ENCODE results near the gene SLC8A3.

The SLC8A3 gene

GRCh38 chr14:70050136-70050535, 138.6 kb downstream of the SLC8A3 start:
- no CpG with 5 or more reads among the region's 4 CpGs for WGBS (ENCODE audit: extremely low coverage, insufficient coverage, insufficient read length)
- Histone ChIP-seq H3K36me3 (ENCODE audit: control insufficient read depth in 1 of 2, insufficient read depth in 2 of 2, low read length in 2 of 2) (no peaks in the 10 kb centered on the region), H3K23ac (ENCODE audit: low read length) (no peak overlapping the region), H4K8ac (ENCODE audit: low read depth, low read length) (no peak overlapping the region), H3K4me2 (ENCODE audit: low read length) (no peak overlapping the region), H2BK120ac (ENCODE audit: insufficient read depth, low read length, poor library complexity) (no peak overlapping the region), H3K4me1 (ENCODE audit: control insufficient read depth in 1 of 2, insufficient read depth in 2 of 2, low read length in 2 of 2) (no peaks in the 10 kb centered on the region), H3K4ac (ENCODE audit: low read depth, low read length) (no peak overlapping the region), H3K27me3 (ENCODE audit: insufficient read depth, low read length) (no peaks in the 10 kb centered on the region), H2AFZ (ENCODE audit: insufficient read depth, low read length, poor library complexity) (no peak overlapping the region), H4K91ac (ENCODE audit: low read depth, low read length) (no peak overlapping the region), H3K18ac (ENCODE audit: low read length) (no peak overlapping the region), H2BK12ac (ENCODE audit: low read length) (no peak overlapping the region), H3K4me3 (ENCODE audit: low read depth, low read length) (no peak overlapping the region), H3K79me2 (ENCODE audit: control insufficient read depth, insufficient read depth, low read length, poor library complexity) (no peaks in the 10 kb centered on the region), H2BK5ac (ENCODE audit: low read depth, low read length, poor library complexity) (no peak overlapping the region), H4K12ac (ENCODE audit: low read depth, low read length) (no peak overlapping the region), H3K14ac (ENCODE audit: low read length) (no peak overlapping the region), H3K27ac (ENCODE audit: low read depth, low read length) (no peak overlapping the region), H3K9me3 (ENCODE audit: insufficient read depth, low read depth, low read length) (peaks cover 1% of the 10 kb centered on the region), H3K79me1 (ENCODE audit: low read length) (no peaks in the 10 kb centered on the region), H2AK5ac (ENCODE audit: low read length) (no peak overlapping the region), H3K9ac (ENCODE audit: low read length) (no peak overlapping the region)
- no peak for DNase-seq

DNA sequence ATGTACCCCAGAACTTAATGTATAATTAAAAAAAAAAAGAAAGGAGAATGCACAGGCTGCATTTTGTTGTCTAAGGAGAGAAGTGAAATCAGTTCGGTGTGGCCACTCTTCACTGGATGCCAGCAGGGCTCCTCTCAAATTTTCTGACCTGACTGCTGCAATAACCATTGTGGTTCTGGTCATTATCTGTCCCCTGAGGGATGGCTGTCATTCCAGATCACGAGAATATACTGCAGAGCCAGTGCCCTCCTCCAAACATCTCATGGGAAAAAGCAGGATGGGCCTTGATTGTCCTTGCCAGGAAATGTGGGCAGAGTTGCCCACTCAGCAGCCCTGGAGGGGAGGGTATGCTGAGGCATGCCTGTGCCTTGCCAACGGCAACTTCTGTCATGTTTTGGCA, 139.1 kb downstream of the SLC8A3 start:
- Histone ChIP-seq H3K9me3 (ENCODE audit: insufficient read depth, low read depth, low read length) (peaks cover 1% of the 10 kb centered on the region), H2AFZ (ENCODE audit: insufficient read depth, low read length, poor library complexity) (no peak overlapping the region), H3K14ac (ENCODE audit: low read length) (no peak overlapping the region), H3K4ac (ENCODE audit: low read depth, low read length) (no peak overlapping the region), H3K23ac (ENCODE audit: low read length) (no peak overlapping the region), H3K9ac (ENCODE audit: low read length) (no peak overlapping the region), H3K79me2 (ENCODE audit: control insufficient read depth, insufficient read depth, low read length, poor library complexity) (no peaks in the 10 kb centered on the region), H3K27me3 (ENCODE audit: insufficient read depth, low read length) (no peaks in the 10 kb centered on the region), H3K4me1 (ENCODE audit: control insufficient read depth in 1 of 2, insufficient read depth in 2 of 2, low read length in 2 of 2) (no peaks in the 10 kb centered on the region), H3K36me3 (ENCODE audit: control insufficient read depth in 1 of 2, insufficient read depth in 2 of 2, low read length in 2 of 2) (no peaks in the 10 kb centered on the region), H2AK5ac (ENCODE audit: low read length) (no peak overlapping the region), H4K91ac (ENCODE audit: low read depth, low read length) (no peak overlapping the region), H3K27ac (ENCODE audit: low read depth, low read length) (no peak overlapping the region), H3K4me3 (ENCODE audit: low read depth, low read length) (no peak overlapping the region), H2BK120ac (ENCODE audit: insufficient read depth, low read length, poor library complexity) (no peak overlapping the region), H4K12ac (ENCODE audit: low read depth, low read length) (no peak overlapping the region), H3K79me1 (ENCODE audit: low read length) (no peaks in the 10 kb centered on the region), H3K18ac (ENCODE audit: low read length) (no peak overlapping the region), H4K8ac (ENCODE audit: low read depth, low read length) (no peak overlapping the region), H3K4me2 (ENCODE audit: low read length) (no peak overlapping the region), H2BK5ac (ENCODE audit: low read depth, low read length, poor library complexity) (no peak overlapping the region), H2BK12ac (ENCODE audit: low read length) (no peak overlapping the region)
- no CpG with 5 or more reads among the region's 3 CpGs for WGBS (ENCODE audit: extremely low coverage, insufficient coverage, insufficient read length)
- no peak for DNase-seq

DNA sequence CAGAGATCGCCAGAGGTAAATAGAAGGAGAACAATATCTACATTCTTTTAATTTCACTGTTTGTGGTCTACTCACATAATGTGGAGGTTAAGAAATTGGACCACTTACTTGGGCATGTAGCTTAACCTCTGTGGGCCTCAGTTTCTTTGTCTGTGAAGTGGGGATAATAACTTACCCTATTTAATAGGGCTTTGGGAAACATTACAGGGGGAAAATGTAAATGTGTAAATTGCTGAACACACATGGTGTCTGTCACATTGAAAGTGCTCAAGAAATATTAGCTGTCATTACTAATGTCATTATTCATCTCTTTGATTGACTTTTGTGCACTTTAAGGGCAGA, 140.5 kb downstream of the SLC8A3 start:
- Histone ChIP-seq H3K4me1 (ENCODE audit: control insufficient read depth in 1 of 2, insufficient read depth in 2 of 2, low read length in 2 of 2) (no peaks in the 10 kb centered on the region), H3K36me3 (ENCODE audit: control insufficient read depth in 1 of 2, insufficient read depth in 2 of 2, low read length in 2 of 2) (no peaks in the 10 kb centered on the region), H3K4me3 (ENCODE audit: low read depth, low read length) (no peak overlapping the region), H4K91ac (ENCODE audit: low read depth, low read length) (no peak overlapping the region), H3K79me2 (ENCODE audit: control insufficient read depth, insufficient read depth, low read length, poor library complexity) (no peaks in the 10 kb centered on the region), H3K9me3 (ENCODE audit: insufficient read depth, low read depth, low read length) (peaks cover 1% of the 10 kb centered on the region), H4K12ac (ENCODE audit: low read depth, low read length) (no peak overlapping the region), H3K14ac (ENCODE audit: low read length) (no peak overlapping the region), H3K4me2 (ENCODE audit: low read length) (no peak overlapping the region), H3K27ac (ENCODE audit: low read depth, low read length) (no peak overlapping the region), H2BK120ac (ENCODE audit: insufficient read depth, low read length, poor library complexity) (no peak overlapping the region), H2BK12ac (ENCODE audit: low read length) (no peak overlapping the region), H3K79me1 (ENCODE audit: low read length) (no peaks in the 10 kb centered on the region), H2AFZ (ENCODE audit: insufficient read depth, low read length, poor library complexity) (no peak overlapping the region), H2BK5ac (ENCODE audit: low read depth, low read length, poor library complexity) (no peak overlapping the region), H3K4ac (ENCODE audit: low read depth, low read length) (no peak overlapping the region), H2AK5ac (ENCODE audit: low read length) (no peak overlapping the region), H4K8ac (ENCODE audit: low read depth, low read length) (no peak overlapping the region), H3K9ac (ENCODE audit: low read length) (no peak overlapping the region), H3K27me3 (ENCODE audit: insufficient read depth, low read length) (no peaks in the 10 kb centered on the region), H3K18ac (ENCODE audit: low read length) (no peak overlapping the region), H3K23ac (ENCODE audit: low read length) (no peak overlapping the region)
- DNase-seq: no peak
- no CpG with 5 or more reads among the region's 1 CpG for WGBS (ENCODE audit: extremely low coverage, insufficient coverage, insufficient read length)

DNA sequence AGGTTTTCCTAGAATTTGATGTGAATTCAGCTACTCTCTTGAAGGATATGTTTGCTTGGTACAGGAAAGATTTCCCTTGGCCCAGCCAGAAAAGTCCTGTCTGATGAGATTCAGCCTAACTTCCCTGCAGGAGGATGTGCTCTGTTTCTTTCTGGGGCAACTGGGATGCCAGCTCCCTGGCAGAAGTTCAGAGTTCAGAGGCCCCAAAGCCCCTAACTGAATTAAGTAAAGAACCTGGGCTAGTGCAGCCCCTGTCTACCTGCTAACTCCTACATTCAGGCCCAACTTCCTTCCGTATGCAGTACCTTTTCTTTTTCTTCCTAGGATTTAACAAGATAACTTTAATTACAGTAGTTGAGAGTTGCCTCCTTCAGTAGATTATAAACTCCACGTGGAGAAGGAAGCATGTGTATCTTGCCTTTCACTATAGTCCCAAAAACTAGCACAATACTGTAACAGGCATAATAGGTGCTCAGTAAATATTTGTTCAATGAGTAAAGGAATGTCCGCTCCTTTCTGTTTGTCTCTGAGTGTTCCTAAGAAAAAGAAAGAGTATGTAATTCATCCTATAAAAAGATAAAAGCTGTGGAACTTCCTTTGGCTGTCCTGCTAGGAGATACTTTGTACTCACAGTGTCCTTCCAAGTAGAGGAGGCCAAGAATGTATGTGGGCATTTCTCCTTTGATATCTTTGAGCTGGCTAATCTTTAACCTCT, 141.0 kb downstream of the SLC8A3 start:
- H3K4me3 ChIP-seq (ENCODE audit: low read depth, low read length): no peak overlapping the region
- peak in 1 of 2 donors; percentile 7 for DNase-seq
- H3K27me3 ChIP-seq (ENCODE audit: insufficient read depth, low read length): no peaks in the 10 kb centered on the region
- H3K14ac ChIP-seq (ENCODE audit: low read length): no peak overlapping the region
- no peak overlapping the region for H2BK12ac ChIP-seq (ENCODE audit: low read length)
- no peak overlapping the region for H3K4me2 ChIP-seq (ENCODE audit: low read length)
- WGBS (ENCODE audit: extremely low coverage, insufficient coverage, insufficient read length): no CpG with 5 or more reads among the region's 3 CpGs
- H4K8ac ChIP-seq (ENCODE audit: low read depth, low read length): no peak overlapping the region
- H2BK5ac ChIP-seq (ENCODE audit: low read depth, low read length, poor library complexity): no peak overlapping the region
- no peaks in the 10 kb centered on the region for H3K79me1 ChIP-seq (ENCODE audit: low read length)
- H3K79me2 ChIP-seq (ENCODE audit: control insufficient read depth, insufficient read depth, low read length, poor library complexity): no peaks in the 10 kb centered on the region
- no peak overlapping the region for H2BK120ac ChIP-seq (ENCODE audit: insufficient read depth, low read length, poor library complexity)
- H2AFZ ChIP-seq (ENCODE audit: insufficient read depth, low read length, poor library complexity): no peak overlapping the region
- no peak overlapping the region for H3K23ac ChIP-seq (ENCODE audit: low read length)
- H3K9me3 ChIP-seq (ENCODE audit: insufficient read depth, low read depth, low read length): peaks cover 1% of the 10 kb centered on the region
- H4K12ac ChIP-seq (ENCODE audit: low read depth, low read length): no peak overlapping the region
- H2AK5ac ChIP-seq (ENCODE audit: low read length): no peak overlapping the region
- no peak overlapping the region for H4K91ac ChIP-seq (ENCODE audit: low read depth, low read length)
- H3K4ac ChIP-seq (ENCODE audit: low read depth, low read length): no peak overlapping the region
- H3K4me1 ChIP-seq (ENCODE audit: control insufficient read depth in 1 of 2, insufficient read depth in 2 of 2, low read length in 2 of 2): no peaks in the 10 kb centered on the region
- H3K36me3 ChIP-seq (ENCODE audit: control insufficient read depth in 1 of 2, insufficient read depth in 2 of 2, low read length in 2 of 2): no peaks in the 10 kb centered on the region
- no peak overlapping the region for H3K18ac ChIP-seq (ENCODE audit: low read length)
- H3K9ac ChIP-seq (ENCODE audit: low read length): no peak overlapping the region
- H3K27ac ChIP-seq (ENCODE audit: low read depth, low read length): no peak overlapping the region
